Measurements from ENCODE around the gene TAAR8. TPM values are rescaled to one million over a fixed set of nuclear protein-coding genes. Genes with fewer than 3 reads are reported as not detected.

The TAAR8 gene
- total and polyA plus RNA-seq, 2 experiments from 2014 or later, result not detected

GRCh38 chr6:132524646-132525045, 27.8 kb upstream of the TAAR8 start:
- no peaks in the 10 kb centered on the region for H3K9me3 Mint-ChIP-seq
- H3K36me3 Mint-ChIP-seq (ENCODE audit: low read depth), result no peaks in the 10 kb centered on the region
- Histone ChIP-seq H3K36me3 (ENCODE audit: insufficient read depth) (no peaks in the 10 kb centered on the region), H3F3A (replicated peaks; ENCODE audit: low read depth) (no peaks in the 10 kb centered on the region), H3K27me3 (ENCODE audit: insufficient read depth) (no peaks in the 10 kb centered on the region), H4K20me1 (replicated peaks; ENCODE audit: insufficient read depth) (no peaks in the 10 kb centered on the region), H3K79me2 (replicated peaks; ENCODE audit: insufficient read depth) (no peaks in the 10 kb centered on the region), H3K4me2 (no peak overlapping the region), H3K4me1 (ENCODE audit: insufficient read depth) (no peaks in the 10 kb centered on the region), H2AFZ (peak overlapping the region; percentile 12; the same call in 1 of the 2 replicates), H3K4me3 (no peak overlapping the region), H3K27ac (ENCODE audit: low read depth) (no peak overlapping the region), H3K9me2 (ENCODE audit: insufficient read depth) (no peaks in the 10 kb centered on the region)
- DNase-seq (ENCODE audit: low spot score) (no peak), ATAC-seq (no peak)
- TF ChIP-seq ZNF462 (CRISPR knock-in tag; IDR thresholded peaks at IDR 0.05) (no peak), STAT1 (IDR thresholded peaks at IDR 0.05; ENCODE audit: unreplicated experiment) (no peak), JUNB (IDR thresholded peaks at IDR 0.05; ENCODE audit: unreplicated experiment) (no peak), NANOG (IDR thresholded peaks at IDR 0.05; ENCODE audit: borderline replicate concordance) (no peak), EZH2phosphoT487 (IDR thresholded peaks at IDR 0.05; ENCODE audit: unreplicated experiment) (no peak), REST (IDR thresholded peaks at IDR 0.05; ENCODE audit: unreplicated experiment) (no peak), CREB1 (CRISPR knock-in tag; IDR thresholded peaks at IDR 0.05; ENCODE audit: low read depth) (no peak), ZNF331 (CRISPR knock-in tag; IDR thresholded peaks at IDR 0.05; ENCODE audit: low read depth) (no peak), ETS1 (IDR thresholded peaks at IDR 0.05) (no peak), ZNF114 (CRISPR knock-in tag; IDR thresholded peaks at IDR 0.05) (no peak), EZH2 (IDR thresholded peaks at IDR 0.05; ENCODE audit: low read depth, unreplicated experiment) (no peak), POLR2AphosphoS5 (IDR thresholded peaks at IDR 0.05; ENCODE audit: low read depth) (no peak), CTCF (conservative IDR thresholded peaks at IDR 0.05; ENCODE audit: low read depth in 2 of 2) (no peak)
- no peaks in the 10 kb centered on the region for H3K27me3 Mint-ChIP-seq (ENCODE audit: insufficient read depth, low read depth, poor library complexity)
- peaks cover 3% of the 10 kb centered on the region; the same call in 1 of the 3 replicates for H3K4me1 Mint-ChIP-seq
- no peak overlapping the region for H3K27ac Mint-ChIP-seq
- no peak overlapping the region for H3K4me3 Mint-ChIP-seq
